Hippocampal formation (tissue), 2 donors: ENCODE results near the gene DPT.

Source experiments
- DNase-seq, 2 donors: peaks; one replicate each; lab custom pipeline; 2025; lab: John Stamatoyannopoulos, UW

Gene DPT

GRCh38 chr1:168700575-168701268, 28.3 kb downstream of the DPT start:
- DNase-seq: no peak

DNA sequence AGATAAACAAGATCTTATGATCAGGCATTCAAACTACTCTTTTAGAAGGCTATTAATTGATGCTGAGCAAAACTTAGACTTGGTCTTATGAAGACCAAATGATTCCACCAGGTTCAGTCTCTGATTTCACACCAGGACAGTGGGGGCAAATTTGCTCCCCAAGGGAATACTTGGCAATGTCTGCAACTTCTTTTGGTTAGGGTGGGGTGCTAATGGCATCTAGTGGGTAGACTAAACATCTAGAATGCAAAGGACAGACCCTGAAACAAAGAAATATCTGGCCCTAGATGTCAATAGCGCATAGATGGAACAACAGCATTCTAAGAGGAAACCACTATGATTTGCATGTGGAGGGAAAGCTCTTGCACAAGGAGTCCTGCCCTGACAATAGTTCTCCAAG, 30.6 kb downstream of the DPT start:
- no peak for DNase-seq

- no peak for DNase-seq
Measured at GRCh38 chr1:168697356-168698126, 31.5 kb downstream of the DPT start.

DNA sequence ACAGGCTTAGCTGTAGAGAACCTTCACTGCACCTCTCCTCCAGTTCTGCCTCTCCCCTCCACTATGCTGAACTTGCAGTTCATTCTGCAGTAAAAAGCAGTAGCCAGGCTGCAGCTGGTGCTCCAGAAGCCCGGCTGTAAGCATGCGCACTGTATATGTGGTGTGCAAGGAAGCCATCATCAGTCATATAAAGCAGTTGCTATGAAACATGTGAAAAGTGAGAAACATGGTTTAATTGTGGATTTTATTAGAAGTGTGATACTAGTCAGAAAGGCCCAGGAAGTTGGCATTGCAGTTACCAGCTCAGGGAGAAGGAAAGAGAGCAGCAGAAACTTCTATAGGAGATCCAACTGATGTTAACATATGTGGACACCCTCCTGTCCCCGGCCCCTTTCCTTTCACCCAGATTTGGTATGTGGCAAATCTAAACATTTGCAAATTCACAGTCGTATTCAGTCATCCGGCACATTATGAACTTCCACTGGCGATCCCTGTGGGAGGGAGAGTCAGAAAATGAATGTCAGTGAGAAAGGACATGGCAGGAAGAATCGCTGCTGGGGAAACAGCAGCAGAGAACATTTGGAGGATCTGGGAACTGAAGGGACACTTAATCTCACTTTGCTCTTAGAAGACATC, 32.8 kb downstream of the DPT start:
- no peak for DNase-seq

- no peak for DNase-seq
Measured at GRCh38 chr1:168693872-168694238, 35.2 kb downstream of the DPT start.

GRCh38 chr1:168693197-168693871, 35.7 kb downstream of the DPT start:
- no peak for DNase-seq

DNA sequence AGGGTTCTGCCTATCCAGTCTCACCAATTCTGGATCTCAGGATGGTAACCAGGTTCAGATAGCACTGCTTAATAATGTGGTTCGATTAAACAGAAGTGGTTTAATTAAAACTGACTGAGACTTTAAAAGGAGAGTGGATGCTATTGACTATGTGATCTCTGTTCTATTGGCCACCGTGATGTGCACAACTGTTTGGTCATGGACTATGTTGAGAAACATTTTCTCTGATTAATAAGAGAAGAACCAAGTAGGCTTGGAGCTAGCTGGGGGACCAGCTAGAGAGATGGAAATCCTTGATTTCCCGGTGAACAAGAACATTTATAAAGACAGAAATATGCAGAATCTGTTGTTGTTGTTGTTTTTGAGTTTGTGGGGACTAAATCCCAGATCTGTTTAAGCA, 36.5 kb downstream of the DPT start:
- DNase-seq: no peak

GRCh38 chr1:168691541-168691940, 37.5 kb downstream of the DPT start:
- DNase-seq: no peak

DNA sequence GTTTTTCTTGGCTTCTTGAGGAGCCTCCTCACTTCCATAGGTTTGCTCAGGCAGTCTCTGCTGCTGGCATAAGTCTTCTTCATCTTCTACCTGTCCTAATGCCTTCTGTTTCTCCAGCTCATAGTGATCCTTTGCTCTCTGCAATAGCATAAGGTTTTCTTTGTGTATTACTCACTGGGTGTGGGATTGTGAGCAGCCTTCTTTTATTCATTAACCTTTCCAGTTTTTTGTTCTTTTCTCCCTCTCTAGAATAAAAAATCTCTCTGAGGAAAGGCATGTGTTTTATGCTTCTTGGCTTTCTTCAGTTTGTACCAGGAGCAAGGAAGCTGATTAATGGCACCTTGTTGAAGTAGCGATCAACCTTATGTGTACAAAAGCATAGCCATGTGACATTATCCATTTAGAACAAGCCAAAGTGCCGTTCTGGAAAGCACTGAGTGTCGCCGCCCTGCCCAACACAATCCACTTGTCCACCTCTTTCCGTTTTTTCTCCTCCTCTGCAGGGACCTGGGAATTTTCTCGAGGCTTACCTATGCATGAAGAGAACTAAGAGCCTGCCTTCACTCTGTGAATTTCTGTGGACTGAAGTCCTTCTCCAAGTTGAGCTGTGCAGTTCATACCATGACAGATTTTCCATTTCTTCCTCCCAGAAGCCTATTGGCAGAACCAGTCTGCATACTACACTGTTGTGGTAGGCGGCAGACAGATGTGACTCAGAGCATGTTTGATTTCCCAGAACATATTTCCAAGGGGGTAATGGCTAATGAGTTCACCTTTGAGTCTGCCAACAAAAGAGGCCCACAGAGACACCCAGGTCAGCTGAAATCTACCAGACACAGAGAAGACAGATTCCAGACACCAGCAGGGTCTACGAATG, 39.0 kb downstream of the DPT start:
- DNase-seq: no peak

GRCh38 chr1:168689327-168689657, 39.7 kb downstream of the DPT start:
- DNase-seq: no peak

GRCh38 chr1:168688644-168689326, 40.2 kb downstream of the DPT start:
- DNase-seq: peak in 1 of 2 donors; percentile 76

GRCh38 chr1:168687816-168688215, 41.2 kb downstream of the DPT start:
- DNase-seq: no peak

DNA sequence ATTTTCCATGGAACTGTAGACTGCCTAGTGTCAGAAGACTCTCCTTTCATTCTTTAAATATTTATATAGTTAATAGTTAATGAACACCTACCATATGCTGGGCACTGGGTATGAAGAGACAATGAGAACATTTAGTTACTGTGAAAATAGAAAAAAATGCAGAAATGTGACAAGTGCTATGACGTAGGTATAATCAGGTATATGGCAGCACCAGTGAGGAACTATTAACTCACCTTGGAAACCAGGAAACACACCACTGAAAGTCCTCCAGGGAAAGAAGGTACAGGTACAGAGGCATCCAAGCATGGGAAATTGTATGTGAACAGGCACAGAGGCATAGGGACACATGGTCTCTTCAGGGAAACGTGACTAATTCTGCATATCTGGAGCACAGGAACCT, 42.3 kb downstream of the DPT start:
- no peak for DNase-seq

DNA sequence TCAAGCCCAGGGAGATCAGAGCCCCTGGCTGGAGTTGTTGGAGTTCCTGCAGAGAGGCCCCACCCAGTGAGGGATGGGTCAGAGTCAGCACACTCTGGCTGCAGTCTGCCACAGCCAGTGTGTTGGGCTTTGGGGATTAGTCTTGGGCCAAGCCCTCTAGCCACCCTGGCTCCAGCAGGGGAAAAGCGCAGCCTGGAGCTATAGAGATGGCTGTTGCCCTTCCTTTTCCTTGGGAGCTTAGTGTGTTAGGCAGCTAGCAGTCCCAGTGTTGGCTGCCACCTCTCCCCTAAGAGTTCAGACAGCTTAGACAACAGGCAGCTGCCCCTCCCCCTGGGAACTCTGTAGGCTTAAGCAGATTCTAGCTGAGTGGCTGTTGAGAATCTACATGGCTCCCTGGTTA, 45.1 kb downstream of the DPT start:
- DNase-seq: no peak

- peak in 1 of 2 donors; percentile 27 for DNase-seq
Measured at GRCh38 chr1:168676861-168677260, 52.1 kb downstream of the DPT start.

DNA sequence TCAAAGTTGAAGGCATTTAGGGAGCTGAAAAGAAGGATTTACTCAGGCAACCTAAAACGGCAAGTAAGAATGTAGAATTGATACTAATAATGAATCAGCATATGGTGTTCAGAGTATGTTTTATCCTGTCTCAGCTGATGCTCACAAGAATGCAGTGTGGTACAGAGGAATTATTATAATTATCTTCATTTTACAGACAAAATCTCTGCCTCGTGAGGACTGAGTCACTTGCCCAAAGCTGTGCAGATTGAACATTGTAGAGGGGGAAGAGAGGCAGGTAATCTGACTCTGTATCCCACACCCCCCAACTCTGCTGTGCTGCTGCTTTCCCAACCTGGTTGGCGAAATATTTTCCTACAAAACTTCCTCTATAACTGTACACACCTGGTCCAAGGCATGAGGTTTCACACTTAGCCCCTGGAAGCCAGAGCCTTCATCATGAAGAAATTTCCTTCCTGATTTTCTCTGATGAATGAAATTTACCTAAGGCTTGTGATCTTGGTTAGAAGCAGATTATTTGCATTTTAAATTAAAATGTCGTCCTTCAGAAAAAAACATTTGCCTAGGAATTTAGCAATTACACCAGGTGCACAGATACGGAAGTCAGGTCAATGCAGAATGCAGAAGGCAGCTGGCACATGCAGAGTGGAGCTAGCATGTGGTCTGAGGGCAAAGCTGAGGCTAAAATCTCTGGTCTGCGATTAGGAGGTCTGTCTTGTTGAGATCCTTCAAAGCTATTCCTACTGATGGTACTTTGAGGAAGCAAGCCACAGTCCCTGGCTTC, 52.8 kb downstream of the DPT start:
- no peak for DNase-seq

GRCh38 chr1:168673974-168674683, 54.9 kb downstream of the DPT start:
- DNase-seq: peak in 1 of 2 donors; percentile 59

- DNase-seq: no peak
Measured at GRCh38 chr1:168672278-168672677, 56.7 kb downstream of the DPT start.

GRCh38 chr1:168671782-168672181, 57.2 kb downstream of the DPT start:
- no peak for DNase-seq

DNA sequence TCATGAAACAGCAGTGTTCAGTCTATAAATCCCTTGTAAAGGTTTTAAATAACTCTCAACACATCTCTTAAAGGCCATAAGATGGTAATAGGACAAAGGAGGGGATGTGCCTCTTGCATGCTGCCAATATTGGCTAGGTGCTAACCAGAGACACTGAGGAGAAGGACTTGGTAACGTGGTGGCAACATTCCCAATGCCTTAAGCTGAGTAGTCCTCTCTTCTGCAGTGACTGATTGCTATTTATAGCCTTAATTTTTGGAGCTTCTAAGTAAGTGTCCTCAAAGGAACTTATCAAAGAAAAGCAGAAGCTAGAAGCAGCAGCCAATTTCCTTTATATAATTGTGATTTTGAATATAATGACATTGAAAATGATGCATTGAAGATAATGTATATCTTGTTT, 63.0 kb downstream of the DPT start:
- DNase-seq: no peak
